GM19193 (cell line): ENCODE results near the gene CERKL.

ENCODE experiments used
- POLR2A ChIP-seq: IDR thresholded peaks from 4 replicates; pipeline ENCODE4 v1.6.1; 2011; ENCODE audit not compliant: insufficient read depth, insufficient read length; ENCODE audit errors: extremely low read depth

Gene CERKL

DNA sequence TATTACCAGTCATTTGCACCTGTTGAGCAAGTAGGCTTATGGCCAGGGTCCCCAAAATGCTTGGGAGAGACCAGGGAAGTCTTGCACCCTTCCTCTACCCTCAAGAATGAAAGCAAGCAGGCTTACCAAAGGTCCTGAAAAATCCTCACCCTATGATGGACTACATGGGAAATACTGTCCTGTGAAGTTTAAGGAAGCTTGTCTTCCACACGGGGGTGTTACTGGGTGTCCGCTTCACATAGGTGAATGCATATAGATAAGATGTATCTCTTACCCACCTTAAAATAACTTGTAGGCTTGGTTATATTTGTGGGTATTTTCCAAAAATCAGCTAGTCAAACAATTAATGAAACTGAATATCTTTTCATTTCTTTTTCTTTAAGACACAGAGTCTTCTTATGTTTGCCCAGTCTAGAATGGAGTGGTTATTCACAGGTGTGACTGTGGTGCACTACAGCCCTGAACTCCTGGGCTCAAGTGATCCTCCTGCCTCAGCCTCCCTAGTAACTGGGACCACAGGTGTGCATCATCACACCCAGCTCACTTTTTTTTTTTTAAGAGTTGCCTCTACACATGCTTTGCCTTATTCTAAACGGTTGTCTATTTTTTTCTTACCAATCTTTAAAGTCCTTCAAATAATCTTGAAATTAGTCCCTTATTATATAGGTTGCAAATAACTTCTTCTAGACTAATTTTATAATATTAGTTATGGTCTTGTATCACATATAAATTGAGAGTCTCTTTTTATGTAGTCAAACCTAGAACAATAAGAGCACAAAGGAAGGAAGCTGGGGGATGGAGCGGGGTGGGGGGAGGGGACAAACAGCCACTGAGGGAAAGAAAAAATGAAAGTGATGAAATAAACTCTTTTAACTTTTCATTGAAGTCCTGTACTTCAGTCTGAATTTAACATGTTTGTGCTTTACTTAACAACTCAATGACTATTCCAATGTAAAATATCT, 49.0 kb downstream of the CERKL start:
- no peak for TF ChIP-seq POLR2A

- no peak for TF ChIP-seq POLR2A
Observed at GRCh38 chr2:181605889-181606837, 50.7 kb downstream of the CERKL start.

GRCh38 chr2:181602017-181602416, 54.9 kb downstream of the CERKL start:
- TF ChIP-seq POLR2A, result no peak

- TF ChIP-seq POLR2A, result no peak
Observed at GRCh38 chr2:181596556-181596955, 60.3 kb downstream of the CERKL start.

- TF ChIP-seq POLR2A, result no peak
Observed at GRCh38 chr2:181594322-181594721, 62.6 kb downstream of the CERKL start.

DNA sequence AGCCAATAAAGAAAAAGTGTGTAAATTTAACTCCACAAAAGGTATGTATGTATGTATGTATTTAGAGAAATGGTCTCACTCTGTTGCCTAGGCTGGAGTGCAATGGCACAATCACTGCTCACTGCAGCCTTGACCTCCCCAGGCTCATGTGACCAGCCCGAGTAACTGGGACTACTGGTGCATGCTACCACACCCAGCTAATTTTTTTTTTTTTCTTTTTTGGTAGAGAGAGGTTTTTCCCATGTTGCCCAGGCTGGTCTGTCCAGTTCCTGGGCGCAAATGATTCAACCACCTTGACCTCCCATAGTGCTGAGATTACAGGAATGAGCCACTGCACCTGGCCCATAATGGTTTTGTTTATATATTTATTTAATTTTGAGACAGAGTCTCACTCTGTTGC, 67.1 kb downstream of the CERKL start:
- no peak for TF ChIP-seq POLR2A

DNA sequence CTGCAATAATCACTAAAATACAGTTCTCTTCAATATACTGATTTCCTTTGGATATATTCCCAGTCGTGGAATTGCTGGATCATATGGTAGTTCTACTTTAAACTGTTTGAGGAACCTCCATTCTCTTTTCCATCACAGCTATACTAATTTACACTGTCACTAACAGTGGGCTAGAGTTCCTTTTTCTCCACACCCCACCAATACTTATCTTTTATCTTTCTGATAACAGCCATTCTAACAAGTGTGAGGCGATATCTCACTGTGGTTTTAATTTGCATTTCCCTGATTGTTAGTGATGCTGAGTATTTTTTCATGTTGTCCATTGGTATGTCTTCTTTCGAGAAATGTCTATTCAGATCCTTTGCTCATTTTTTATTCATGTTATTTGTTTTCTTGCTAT, 68.4 kb downstream of the CERKL start:
- no peak for TF ChIP-seq POLR2A

DNA sequence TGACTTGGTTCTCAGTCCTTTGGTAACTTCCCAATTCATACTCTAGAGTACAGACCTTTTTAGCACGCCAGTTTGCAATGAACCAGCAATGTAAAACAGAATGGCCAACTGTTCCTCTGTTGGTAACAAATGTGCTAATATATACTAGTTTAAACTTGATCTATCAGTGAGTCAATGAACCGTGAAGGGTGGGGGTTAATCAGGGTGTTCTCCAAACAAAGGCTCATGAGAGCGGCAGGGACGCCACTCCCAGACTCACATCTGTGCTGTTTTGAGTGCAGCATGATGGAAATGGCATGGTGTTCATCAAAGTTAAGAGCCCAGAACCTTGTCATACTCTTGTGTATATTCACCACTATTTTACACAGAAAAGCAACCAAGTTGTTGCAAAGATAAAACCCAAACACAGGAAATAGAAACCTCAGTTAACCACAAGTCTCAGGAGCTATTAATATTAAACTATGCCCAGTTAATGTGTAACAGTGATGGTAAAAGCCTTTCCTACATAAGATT, 70.3 kb downstream of the CERKL start:
- TF ChIP-seq POLR2A, result no peak

DNA sequence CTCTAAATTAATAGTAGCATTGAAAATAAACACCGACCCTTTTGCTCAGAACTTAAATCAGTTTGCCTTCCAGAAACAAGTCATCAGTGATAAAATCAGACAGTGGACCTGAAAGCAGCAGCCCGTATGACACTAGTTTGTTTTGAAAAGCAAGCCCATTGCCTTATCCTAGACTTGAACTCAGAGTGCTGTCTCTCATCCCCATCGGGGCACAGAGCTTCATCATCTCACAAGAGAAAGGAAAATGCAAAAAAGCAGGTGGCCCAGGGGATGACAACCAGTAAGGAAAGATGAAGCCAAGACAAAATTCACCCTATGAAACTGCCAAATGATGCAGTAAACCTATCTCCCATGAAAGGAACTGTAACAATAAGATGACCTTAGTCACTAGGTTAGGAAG, 71.2 kb downstream of the CERKL start:
- TF ChIP-seq POLR2A, result no peak

DNA sequence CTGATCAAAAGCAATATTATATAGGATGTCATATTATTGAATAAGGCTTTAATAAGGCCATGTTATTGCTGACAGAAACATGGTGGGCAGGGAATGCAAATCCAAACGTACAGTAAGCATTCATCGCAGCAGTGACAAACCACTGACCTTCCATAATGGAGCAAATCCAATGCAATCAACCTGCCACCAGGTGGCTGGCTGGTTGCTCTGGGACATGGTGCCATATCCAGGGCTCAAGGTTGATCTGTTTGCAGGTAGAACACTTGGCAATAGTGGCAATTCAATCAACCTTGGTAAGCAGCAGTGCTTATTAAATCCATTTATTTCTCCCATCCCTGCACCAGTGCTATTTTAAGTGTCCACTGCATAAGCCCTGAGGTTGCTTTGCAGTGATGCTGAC, 75.4 kb downstream of the CERKL start:
- TF ChIP-seq POLR2A, result no peak

GRCh38 chr2:181578829-181579228, 78.1 kb downstream of the CERKL start:
- TF ChIP-seq POLR2A, result no peak

DNA sequence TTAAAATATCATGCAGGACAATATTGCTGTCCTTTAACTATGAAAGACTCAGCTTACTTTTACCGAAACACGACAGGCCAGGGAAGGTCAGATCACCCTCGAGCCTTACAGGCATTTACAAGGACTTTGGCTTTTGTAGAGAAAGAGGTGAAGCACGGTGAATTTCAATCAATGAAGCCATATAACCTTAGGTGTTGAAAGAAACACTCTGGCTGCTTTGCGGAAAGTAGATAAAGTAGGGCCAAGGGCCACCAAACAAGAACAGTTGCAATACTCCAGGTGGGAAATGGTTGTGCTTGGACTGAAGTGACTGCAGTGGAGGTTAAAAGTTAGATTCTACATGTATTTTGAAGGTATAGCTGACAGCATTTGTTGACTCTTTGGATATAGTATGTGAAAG, 80.5 kb downstream of the CERKL start:
- TF ChIP-seq POLR2A, result no peak

GRCh38 chr2:181575650-181576025, 81.3 kb downstream of the CERKL start:
- TF ChIP-seq POLR2A, result no peak

DNA sequence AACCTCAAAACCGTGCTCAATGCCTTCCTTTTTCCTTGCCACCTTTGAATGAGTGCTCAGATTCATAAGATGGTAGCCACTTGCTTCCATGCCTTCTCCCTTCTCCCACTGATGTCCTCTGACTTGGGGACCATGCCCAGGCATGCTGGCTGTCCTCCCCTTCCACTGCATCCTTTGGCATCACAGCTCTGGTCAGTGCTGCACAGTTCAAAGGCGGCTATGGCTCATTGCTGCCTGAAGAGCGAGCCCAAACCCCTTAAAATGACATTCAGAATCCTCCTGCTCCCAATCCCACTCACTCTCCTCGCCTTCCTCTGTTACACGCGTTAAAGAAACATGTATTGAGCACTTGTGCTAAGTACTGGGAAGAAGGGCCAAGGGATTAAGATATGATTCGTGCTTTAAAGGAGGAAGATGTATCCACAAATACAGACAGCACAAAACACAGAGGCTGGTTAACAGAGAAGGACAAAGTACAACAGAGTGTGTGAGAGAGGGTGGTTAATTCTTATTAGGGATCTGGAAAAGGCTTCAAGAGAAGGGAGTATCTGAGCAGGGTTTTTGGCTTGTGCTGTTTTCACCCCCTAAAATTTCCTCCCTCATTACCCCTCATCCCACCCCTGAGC, 81.8 kb downstream of the CERKL start:
- no peak for TF ChIP-seq POLR2A

GRCh38 chr2:181574321-181574720, 82.6 kb downstream of the CERKL start:
- no peak for TF ChIP-seq POLR2A
